ENCODE measurements around the gene MUSTN1.

GRCh38 chr3:52874864-52875587 is 40.2 kb upstream of the MUSTN1 start:
- TF ChIP-seq, protein P1, sequence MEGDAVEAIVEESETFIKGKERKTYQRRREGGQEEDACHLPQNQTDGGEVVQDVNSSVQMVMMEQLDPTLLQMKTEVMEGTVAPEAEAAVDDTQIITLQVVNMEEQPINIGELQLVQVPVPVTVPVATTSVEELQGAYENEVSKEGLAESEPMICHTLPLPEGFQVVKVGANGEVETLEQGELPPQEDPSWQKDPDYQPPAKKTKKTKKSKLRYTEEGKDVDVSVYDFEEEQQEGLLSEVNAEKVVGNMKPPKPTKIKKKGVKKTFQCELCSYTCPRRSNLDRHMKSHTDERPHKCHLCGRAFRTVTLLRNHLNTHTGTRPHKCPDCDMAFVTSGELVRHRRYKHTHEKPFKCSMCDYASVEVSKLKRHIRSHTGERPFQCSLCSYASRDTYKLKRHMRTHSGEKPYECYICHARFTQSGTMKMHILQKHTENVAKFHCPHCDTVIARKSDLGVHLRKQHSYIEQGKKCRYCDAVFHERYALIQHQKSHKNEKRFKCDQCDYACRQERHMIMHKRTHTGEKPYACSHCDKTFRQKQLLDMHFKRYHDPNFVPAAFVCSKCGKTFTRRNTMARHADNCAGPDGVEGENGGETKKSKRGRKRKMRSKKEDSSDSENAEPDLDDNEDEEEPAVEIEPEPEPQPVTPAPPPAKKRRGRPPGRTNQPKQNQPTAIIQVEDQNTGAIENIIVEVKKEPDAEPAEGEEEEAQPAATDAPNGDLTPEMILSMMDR (IDR thresholded peaks at IDR 0.05; ENCODE audit: low read length), result no peak
- no peak for TF ChIP-seq EZH2 (IDR thresholded peaks at IDR 0.05; ENCODE audit: borderline replicate concordance, low read length)
